Activated CD4-positive, alpha-beta T cell treated with anti-CD3 and anti-CD28 coated beads, Interleukin-2, Interleukin-6, amounts not matched to agents 100 ng/mL and 50 ng/mL, durations not matched to agents 16 hours and 8 hours (primary cell): ENCODE data around the gene RASA2.
"Not testable (repeated sequence)": the region's sequence is repeated elsewhere in the genome, so short reads cannot be mapped to it uniquely, and the experiment has no call there.

ENCODE experiments used
- DNase-seq: peaks from one replicate; pipeline ENCODE4 v3.0.0-alpha.2; 2020

Gene RASA2

DNA sequence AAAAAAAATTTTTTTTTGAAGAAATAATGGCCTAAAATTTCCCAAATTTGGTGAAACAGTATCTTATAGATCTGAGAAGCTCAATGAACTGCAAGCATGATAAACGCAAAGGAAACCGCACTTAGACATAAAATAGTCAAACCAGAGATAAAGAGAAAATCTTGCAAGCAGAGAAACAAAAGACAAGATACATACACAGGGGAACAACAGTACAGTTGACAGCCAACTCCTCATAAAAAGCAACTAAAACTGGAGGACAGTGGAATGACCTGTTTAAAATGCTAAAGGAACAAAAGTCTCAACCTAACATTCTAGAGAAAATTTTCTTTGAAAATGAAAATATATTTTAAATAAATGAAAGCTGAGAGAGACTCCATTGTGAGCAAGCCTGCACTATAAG lies 107.5 kb downstream of the RASA2 start:
- DNase-seq: no peak

DNA sequence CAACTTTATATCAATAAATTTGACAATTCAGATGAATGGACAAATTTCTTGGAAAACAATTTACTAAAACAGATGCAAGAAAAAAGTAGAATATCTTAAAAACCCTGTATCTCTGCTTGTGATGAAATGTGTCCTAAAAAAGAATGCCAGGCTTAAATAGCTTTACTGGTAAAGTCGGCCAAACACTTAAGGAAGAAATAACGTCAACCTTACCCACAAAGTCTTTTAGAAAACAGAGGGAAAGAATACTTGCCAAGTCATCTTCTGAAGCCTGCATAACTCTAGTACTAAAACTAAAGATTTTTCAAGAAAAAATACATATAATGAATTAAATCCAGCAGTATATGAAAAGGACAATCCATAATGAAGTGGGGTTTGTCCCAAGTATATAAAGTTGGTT lies 111.1 kb downstream of the RASA2 start:
- DNase-seq: no peak

DNA sequence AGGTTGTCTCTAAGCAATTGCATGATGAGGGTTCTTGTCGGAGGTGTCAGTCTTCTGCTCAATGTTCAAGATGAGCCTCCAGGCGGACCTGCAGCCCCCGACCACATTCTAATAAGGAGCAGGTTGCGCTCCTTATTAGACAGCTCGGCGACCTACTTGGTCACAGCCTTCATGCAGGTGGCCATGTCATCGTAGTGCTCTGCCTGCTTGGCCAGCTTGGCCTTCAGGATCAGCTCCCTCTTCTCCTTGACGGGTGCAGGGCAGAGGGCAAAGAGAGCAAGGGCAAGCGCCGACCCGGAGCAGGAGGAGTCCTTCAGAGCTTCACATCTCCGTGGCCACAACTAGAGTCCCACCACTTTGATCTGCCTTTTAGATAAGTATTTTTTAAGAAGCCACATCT lies 113.5 kb downstream of the RASA2 start:
- no peak for DNase-seq

DNA sequence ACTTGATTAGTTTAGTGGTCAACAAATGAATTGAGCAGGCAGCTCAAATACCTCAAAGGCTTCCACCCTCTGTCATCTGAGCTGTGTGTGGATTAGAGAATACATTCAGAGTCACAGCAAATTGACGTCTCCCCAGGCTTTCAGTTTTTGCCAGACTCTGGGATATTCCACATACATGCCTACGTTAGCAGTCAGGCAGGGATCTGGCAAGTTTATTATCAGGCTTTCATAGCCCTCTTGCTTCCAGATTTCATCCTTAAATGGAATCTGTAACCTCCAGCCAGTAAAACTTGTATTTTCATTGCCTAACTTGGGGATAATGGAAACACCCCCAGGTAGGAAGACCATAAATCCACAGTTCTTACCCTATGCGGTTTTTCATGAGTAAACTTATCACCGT lies 115.9 kb downstream of the RASA2 start:
- DNase-seq: no peak

DNA sequence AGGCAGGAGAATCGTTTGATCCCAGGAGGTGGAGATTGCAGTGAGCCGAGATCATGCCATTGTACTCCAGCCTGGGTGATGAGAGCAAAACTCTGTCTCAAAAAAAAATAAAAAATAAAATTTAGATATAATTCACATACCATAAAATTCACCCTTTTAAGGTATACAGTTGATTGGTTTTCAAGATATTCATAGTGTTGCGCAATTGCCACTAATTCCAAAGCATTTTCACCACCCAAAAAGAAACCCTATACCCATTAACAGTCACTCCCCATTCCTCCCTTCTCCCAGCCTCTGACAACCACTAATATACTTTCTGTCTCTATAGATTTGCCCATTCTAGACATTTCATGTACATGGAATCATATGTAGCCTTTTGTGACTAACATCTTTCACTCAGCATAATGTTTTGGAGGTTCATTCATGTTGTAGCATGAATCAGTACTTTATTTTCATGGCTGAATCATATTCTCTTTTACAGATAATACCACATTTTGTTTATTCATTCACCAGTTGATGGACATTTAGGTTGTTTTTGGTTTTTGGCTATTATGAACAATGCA lies 116.7 kb downstream of the RASA2 start:
- no peak for DNase-seq

DNA sequence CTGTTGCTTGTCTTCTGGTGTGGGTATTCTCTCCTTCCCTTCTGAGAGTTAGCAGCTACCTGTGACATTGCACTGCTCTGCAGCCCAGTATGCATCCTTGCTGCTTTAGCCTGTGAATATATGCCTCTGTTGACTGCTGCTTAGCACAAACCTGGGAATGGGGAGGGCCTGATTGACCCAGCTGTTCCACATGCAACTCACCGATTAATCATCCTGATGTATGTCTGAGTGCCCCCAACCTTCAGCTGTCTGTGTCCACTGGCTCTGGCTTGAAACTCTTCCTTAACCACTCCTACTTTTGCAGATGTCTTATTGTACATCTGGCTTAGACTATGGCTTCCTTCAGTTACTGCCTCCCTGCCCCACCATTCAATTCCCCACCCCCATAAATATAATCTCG lies 119.1 kb downstream of the RASA2 start:
- DNase-seq: no peak

DNA sequence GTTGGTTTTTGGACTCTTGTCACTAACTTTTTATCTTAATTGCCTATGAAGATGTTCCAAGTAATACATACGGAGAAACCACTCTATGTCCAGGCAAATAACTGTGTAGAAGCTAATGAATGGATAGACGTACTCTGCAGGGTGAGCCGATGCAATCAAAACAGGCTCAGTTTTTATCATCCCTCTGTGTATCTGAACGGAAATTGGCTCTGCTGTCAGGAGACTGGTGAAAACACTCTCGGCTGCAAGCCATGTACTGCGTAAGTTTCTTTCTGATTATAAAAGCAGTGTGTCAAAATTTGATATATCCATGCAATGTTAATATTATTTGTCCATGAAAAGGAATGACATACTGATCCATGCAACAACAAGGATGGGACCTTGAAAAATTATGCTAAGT lies 121.6 kb downstream of the RASA2 start:
- DNase-seq: no peak

DNA sequence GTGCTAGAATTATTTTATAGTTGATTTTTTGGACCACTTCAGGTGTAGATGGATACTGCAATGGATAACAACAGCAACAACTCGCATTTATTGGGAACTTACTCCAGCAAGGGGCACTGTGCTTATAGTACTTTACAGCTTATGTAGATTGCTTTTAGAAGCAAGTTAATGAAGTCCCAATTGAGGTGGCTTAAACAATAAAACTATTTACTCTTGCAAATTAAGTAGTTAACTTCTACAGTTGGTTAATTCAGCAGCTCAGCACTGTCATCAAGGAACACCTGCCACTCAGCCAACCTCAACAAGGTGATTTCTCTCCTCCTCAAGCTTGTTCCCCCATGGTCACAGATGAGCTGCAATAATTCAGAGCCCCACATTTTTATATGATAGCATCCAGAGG lies 124.1 kb downstream of the RASA2 start:
- DNase-seq: no peak

DNA sequence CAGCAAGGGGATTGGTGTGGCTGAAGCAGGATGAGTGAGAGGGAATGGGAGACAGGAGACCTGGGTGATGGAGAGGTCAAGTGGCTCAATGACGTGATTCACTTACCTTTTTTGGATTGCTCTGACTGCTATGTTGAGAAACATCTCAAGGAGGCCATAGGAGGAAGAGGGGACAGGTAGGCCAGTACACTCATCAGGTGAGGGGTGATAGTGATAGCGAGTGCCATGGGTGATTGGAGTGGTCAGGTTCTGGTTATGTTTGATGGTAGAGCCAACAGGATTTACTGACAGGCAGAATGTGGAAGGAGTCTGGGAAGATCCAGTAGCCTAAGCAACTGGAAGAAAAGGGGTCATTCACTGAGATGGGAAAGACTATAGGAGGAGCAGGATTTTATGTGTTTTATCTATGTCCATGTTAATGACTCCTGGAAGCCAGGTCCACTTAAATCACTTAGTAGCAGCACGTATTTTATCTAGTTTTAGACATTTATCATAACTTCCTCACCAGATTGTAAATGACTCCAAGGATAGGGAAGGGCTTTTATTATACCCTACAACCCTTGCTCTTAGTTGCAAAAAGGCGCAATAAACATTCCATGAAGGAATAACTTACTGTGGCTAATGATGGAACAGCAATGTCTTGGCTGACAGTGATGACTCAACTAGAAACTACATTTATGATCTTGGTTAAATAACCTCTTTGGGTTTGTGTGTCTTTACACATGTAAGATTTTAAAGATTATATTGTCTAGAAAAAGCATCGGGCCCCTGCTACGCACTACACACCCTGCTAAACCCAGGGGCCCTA lies 131.5 kb downstream of the RASA2 start:
- no peak for DNase-seq

DNA sequence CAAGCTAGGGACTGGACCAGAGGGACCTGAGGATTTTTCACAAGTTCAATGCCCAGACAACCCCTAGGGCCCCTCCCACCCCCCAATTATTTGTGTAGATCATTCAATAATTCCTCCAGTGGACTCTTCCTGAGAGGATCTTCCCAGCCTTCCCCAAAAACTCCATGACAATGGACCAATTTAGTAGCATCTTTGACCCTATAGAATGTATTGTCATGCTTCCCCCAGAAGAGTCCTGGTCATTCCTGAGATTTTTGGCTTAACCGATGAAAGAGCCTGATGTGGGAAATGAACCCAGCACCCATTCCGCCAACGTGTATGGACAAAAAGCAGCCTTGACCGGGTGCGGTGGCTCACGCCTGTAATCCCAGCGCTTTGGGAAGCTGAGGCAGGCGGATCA lies 132.1 kb downstream of the RASA2 start:
- no peak for DNase-seq

DNA sequence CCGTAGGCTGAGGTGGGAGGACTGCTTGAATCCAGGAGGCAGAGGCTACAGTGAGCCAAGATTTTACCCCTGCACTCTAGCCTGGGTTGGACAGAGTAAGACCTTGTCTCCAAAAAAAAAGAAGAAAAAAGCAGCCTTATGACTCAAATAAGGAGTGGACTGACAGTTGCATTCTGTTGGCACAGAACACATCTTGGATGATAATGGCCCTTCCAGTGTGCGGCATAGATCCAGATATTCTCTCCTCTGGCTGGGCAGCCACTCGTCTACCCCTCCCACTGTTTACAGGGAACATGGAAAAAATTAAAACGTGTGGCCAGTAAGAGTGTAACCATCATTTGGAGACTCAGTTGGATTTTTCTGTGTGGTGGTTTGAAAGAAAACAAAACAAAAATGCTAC lies 132.6 kb downstream of the RASA2 start:
- no peak for DNase-seq

DNA sequence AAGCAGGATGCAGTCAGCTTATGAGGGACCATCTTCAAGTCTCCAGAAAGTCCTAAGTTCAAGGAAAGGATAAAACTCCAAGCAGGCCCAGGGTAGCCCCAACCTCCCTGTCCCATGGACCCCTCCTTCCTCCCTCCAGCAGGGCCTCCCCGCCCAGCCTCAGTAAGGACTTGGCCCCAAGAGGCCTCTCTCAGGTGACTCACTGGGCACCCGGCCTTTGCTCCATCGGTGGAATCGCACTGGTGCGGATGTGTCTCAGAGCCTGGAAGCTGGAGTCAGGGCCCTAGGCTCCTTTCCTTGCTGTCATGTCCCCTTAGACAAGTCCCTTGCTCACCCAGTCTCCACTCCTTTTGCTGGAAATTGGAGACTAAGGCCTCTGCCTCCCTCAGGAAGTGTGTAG lies 136.9 kb downstream of the RASA2 start:
- DNase-seq: no peak

DNA sequence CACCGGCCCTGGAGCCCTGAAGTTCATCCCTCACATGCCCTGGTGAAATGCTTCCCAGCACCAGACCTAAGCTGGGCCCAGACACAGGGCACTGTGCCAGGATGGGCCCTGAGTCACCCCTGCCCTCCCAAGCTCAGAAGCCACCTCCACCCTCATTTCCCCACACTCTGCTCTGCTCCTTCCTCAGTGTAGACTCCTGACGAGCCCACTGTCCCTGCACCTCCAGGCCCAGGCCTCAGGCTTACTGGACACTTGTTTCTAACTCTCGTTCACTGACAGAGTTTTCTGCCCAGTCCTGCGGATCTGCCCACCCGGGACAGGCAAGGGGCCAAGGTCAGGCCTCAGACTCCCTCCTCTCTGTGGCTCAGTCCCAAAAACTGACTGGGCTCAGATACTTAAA lies 138.7 kb downstream of the RASA2 start:
- DNase-seq: no peak

DNA sequence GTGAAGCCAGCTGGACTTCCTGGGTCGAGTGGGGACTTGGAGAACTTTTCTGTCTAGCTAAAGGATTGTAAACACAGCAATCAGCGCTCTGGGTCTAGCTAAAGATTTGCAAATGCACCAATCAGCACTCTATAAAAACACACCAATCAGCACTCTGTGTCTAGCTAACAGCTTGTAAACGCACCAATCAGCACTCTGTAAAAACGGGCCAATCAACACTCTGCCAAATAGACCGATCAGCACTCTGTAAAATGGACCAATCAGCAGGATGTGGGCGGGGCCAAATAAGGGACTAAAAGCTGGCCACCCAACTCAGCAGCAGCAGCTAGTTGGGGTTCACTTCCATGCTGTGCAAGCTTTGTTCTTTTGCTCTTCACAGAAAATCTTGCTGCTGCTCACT lies 141.5 kb downstream of the RASA2 start:
- not testable (repeated sequence) for DNase-seq

DNA sequence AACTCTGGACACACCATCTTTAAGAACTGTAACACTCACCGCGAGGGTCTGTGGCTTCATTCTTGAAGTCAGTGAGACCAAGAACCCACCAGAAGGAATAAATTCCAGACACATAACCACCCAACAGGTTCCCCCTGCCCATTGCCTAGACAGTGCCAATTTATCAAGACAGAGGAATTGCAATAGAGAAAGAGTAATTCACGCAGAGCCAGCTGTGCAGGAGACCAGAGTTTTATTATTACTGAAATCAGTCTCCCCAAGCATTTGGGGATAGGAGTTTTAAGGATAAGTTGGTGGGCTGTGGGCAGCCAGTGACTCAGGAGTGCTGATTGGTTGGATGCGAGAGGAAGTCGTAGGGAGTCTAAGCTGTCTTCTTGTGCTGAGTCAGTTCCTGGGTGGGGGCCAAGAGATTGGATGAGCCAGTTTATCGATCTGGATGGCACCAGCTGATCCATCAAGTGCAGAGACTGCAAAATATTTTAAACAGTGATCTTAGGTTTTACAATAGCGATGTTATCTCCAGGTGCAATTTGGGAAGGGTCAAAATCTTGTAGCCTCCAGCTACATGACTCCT lies 142.1 kb downstream of the RASA2 start:
- DNase-seq: not testable (repeated sequence)

DNA sequence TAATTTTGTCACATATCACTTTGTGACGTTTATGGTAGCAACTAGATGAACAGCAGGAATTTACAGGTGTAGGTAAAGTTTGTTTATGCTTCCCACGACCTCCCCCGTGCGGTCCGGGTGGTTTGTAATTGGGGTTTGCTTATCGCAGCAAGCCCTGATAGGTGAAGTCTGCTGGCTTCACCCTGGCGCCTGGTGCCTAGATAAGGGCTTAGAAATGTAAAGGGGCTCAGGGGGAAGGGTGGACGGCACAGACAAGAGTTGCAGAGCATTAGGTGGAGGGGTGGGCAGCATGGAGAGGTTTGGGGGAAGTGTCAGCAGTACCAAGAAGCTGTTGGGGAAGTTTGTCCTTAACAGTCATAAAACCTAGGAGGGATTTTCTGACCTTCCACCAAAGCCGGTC lies 143.1 kb downstream of the RASA2 start:
- DNase-seq: no peak

DNA sequence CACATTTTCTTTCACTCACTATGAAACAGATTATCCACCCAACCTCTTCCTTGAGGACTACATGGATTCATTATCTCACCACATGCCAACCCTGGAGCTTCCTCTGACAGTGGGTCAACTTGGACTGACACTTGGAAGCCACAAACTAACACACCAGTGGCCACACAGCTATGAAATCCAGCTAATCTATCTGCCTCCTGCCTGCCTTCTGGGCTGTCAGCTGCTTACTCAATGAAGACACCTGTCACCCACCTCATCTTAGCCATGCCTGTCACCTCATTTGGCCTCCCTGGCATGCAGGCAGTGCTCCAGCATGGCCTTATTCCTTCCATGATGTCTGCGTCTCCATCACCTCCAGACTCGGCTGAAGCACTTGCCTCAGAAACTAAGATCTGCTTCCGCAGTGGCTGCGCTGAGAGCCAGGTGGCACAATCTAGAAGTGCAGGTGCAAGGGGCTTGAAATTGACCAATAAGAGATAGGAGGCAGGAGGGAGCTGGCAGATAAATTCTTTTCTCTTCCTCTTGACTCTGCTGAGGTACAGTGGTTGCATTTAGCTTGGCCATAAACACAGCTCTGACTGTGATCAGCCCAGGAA lies 146.1 kb downstream of the RASA2 start:
- DNase-seq: no peak

DNA sequence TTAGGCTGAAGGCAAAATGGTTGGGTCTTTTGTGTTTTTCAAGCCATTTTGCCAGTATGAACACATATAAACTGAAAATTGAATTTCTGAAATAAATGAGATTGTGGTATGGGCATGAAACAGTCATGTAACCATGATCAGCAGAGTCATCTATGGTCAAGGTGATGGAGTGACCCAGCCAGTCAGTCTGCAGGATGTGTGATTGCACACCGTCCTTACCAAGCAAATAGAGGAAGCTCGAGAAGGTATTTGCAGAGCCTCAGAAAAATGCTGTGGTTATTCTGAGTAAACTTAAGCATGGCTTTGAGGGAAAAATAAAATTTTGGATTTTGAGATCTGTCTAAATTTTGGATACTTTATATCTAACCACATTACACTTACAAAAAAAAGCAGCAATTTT lies 155.4 kb downstream of the RASA2 start:
- DNase-seq: no peak

DNA sequence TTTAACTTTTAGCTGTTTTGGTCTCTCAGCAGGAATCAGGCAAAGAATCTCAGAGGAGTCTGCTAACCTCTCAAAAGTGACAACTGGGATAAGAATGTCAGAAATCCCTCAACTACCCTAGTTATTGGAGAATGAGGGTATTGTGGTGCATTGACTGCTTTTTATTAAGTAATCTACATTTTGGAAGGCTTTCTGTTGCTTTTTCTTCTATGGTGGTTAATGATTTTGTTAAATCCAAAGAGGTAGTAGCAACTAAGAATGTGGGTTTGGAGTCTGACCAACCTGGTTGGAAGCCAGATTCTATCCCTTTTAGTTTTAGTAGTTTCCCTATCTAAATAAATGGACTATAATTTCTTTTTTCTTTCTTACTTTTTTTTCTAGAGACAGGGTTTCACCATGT lies 156.6 kb downstream of the RASA2 start:
- DNase-seq: no peak

DNA sequence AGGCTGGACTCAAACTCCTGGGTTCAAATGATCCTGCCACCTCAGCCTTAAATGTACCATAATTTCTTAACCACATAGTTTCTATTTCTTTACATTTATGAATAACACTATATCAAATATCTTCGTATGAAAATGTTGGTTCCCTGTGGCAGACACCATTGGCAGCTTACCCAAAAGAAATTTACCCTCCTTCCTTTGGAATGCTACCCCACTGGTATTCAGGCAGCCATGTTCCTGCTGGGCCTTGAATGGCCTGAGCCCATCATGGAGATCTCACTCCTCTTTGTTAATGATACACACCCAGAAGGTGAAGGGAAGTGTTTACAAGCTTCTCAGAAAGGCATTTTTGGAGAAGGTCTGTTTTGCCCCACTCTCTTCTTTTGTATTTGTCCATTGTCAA lies 157.0 kb downstream of the RASA2 start:
- no peak for DNase-seq

DNA sequence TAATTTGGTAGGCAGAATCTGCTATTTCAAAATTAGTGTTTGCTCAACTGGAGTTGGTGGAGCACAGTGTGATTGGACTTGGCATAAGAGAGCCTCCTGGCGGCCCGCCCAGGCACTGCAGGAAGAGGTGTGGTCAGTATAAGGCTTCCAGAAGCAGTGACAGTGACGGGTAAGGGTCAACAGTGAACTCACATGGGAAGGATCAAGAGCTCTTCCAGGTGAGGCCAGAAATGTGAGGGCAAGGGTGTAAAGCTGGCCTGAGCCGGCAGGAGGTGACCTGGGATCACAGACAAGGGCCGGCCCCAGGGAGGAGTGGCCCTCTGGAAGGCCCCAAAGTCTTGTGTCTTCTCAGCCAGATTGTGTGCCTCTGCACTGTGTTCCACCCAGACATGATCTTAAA lies 158.1 kb downstream of the RASA2 start:
- peak; percentile 82 for DNase-seq

DNA sequence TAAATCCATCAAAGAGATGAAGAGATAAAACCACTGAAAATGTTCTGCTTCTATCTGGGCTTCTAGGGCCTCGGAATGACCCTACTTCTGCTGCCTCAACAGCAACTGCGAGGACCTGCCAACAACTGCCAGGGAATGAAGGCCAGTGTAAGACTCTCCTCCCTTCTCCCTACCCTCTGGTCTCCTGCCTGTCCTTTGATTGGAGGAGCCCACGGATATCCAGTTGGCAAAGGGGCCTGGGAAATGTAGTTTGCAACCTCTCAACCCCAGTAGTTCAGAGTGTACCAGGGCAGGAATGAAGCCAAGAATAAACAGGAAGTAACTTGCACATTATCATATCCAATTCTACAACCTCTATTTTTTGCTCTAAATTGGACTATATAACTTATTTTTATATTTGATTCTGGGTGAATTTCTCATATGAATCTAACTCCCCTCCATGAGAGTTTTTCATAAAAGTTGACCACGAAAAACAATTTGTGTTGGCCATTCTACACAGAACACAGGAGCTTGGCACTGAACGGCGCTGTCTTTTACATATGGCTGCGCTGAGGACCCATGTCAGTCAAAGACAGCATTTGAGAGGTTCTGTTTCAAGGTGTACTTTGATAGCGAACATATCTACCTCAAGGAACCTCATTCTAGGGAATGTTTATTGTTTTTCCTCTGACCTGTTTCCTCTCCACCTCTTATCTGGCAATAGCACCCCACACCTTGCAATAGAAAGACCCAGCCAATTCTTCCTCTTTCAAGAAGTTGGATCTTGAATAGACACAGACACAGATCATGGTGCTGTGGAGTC lies 160.1 kb downstream of the RASA2 start:
- DNase-seq: peak; percentile 12

DNA sequence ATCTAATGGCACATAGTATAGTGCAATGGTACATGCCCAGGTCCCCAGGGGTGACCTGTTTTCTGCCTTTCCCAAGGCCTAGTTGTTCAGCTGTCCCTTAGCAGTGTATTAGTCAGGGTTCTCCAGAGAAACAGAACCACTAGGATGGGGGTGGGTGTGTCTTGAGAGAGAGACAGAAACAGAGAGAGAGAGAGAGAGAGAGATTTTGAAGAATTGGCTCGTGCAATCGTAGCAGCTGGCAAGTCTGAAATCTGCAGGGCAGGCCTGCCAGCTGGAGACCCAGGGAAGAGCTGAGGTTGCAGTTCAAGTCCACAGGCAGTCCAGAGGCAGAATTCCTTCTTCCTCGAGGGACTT lies 160.7 kb downstream of the RASA2 start:
- no peak for DNase-seq
